ENCODE data around the gene ADGB.
"Not testable (repeated sequence)": the region's sequence is repeated elsewhere in the genome, so short reads cannot be mapped to it uniquely, and the experiment has no call there.

ADGB gene

DNA sequence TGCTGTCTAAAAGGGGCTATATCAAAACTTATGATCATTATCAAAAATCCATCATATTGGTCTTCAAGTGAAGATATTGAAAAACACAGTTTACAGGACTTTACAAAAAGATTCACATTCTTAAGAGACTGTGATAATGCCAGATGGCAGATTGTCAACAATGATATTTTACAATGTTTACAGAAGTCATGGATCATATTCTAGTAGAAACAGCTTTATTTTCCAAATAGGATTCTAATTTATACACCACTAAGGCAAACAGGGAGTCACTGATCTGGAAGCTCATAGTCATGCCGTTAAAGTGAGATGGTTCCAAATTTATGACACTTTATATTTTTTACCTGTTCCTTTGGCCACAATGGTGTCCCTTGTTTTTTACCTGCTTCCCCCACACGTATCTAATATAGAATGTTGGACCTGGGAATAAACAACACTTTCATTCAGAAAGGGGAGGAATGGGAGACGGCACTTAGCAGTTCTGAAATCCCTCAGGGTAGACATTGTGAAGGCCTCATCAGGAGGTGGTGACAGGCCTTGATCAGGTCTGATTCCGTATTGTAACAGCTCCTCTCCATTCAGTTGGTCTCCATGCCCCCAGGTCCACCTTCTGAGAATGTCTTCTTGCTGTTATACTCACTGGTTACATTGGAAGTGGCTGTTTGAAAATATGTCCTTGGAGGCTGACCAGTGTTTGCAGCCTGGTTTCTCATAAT lies 228.6 kb downstream of the ADGB start:
- no peak for DNase-seq

DNA sequence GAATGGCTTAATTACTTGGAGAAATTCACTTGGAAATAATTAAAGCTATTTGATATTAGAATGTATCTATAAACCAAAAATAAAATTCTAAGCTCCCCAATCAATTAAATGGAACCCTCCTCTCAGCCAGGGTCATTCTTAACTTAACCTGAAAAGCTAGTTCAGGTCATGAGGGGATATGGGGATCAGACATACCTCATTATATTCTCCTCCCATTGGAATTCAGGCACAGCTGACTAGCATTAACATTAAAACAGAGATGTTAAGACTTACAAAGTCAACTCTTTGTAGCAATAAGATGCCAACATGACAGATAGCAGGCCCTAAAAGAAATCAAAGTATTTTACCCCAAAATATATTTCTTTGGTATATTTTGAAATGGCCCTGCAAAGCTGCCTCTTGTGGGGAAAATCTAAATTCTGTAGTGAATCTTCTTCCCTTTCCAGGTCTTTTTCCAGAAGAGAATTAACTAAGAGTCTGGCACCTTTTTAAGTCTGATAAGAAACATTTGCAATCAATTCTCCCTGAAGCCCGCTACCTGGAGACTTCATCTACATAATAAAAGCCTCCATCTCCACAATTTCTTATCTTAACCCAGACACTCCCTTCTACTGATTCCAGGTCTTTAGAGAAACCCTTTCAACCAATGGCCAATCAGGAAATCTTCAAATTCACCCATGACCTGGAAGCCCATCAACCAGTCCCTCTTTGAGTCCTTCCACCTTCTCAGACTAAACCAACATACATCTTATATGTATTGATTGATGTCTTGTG lies 231.2 kb downstream of the ADGB start:
- no peak for DNase-seq

DNA sequence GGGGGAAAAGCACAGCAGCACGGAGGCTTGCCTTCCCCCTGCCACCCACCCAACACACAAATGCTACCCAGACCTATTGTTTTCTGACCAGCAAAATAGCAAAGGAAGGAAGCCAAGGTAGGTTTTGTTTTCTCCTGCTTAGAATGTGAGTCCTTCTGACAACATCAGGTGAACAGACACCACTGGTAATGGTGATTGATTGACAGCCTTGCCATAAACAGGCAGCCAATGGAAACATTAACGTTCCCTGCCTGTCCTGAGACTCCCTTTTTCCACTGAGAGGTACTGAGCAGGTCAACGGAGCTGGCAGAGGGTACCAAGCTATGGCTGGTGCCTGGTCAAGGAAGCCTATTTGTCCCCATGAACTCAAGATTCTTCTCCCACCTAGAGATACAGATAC lies 234.4 kb downstream of the ADGB start:
- DNase-seq: no peak

DNA sequence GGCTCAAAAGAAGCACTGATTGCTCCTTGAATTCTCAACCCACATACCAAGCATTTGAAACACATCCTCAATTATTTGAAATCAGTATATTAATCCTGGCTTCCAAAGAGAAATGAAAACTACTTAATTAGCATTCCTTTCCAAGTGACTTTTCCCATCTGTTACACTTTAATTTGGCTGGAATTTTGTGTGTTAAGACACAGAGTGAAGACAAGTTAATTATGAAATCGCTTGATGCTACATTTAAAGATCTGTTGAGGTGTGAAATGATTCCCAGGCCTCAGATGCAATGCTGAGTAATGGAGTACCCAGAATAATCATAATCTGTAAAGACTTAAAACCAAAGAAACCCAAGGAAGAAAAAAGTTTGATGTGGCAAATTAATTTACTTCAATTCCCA lies 241.4 kb downstream of the ADGB start:
- DNase-seq: no peak

DNA sequence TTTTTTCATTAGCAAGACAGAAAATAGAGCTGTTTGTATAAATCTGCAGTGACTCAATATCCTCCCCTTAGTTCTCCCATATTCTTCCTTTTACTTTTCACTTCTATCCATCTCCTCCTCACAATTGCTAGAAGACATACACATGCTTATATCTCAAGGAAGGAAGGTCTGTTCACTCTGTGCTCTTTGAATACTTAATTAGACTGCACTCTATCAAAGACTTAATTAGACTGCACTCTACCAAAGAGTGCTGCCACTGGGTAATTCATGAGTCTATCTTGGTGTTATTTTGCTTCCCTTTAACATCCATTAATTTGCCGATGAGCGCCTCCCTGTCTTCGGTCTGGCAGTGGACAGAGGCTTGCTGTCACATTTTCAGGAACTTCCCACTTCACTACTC lies 241.9 kb downstream of the ADGB start:
- DNase-seq: no peak

DNA sequence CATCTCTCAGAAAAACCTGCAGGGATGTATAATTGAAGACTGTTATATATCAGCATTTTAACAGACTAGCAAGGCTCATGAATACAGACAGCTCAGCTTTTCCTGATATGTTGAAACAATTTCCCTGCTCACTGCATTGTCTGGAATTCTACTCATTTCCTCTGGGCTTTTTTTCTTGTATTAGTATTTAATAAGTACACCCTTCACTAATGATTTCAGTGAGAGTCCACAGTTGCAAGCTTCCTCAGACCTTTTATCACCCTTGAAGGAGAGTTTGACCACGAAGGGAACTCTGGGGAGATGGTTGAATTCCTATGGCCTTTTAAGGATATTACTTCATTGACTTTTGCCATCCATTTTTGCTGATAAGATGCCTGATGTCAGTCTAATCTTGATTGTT lies 248.7 kb downstream of the ADGB start:
- DNase-seq: no peak

DNA sequence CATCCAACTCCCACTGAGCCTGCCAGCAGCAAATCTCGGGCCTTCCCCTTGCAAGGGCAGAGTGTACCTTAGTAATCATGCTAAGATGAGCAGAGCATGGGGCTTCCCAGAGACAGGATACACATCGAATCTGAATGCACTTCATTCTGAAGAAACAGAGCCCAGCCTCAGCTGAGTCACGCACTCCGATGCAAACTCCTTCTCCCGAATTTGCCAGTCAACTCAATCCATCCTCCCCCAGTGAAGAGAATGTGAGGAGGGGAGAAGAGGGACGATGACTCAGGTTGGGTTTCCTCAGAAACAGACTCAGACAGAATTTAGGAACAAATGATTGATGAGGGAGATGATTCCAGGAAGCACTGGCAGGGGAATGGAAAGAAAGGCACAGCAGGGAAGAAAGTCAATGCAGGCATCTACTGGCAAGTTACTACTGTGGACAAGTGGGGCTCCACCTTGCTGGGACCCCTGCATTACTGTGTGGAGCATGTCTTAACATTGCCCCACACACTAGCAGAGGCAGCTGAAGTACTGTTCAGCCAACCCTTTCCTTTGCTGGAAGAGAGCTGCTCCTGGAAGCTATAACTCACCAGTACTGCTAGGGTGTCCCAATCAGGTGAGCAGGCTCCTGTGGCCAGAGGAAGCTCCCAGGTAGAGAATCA lies 251.6 kb downstream of the ADGB start:
- DNase-seq: no peak

DNA sequence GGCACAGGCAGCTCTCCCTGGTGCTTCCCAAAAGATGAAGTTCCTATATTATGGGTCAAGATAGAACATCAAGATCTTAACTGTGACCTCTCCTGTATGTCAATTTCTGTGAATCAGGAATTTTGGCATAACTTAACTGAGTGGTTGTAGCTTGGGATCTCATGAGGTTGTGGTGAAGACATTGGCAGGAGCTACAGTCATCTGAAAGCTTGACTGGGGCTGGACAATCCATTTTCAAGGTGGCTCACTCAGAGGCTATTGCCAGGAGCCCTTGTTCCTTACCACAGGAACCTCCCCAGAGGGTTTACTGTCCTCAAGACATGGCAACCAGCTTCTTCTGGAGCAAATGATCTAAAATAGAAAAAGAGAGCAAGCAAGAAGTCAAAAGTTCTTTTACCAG lies 252.2 kb downstream of the ADGB start:
- no peak for DNase-seq

DNA sequence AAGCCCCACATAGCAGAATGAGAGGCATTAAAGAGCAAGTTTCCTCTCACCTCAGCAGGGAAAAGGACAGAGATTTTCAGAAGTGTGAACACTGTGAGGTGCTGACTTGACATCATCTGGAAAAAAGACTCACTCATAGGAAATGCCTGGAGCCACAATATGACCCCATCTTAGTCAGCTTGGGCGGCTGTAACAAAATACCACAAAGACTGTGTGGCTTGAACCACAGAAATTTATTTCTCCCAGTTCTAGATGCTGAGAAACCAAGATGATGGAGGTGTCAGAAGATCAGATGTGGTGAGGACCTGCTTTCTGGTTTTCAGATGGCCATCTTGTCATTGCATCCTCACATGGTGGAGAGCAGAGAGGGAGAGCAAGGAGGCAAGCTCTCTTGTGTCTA lies 253.1 kb downstream of the ADGB start:
- DNase-seq: no peak

DNA sequence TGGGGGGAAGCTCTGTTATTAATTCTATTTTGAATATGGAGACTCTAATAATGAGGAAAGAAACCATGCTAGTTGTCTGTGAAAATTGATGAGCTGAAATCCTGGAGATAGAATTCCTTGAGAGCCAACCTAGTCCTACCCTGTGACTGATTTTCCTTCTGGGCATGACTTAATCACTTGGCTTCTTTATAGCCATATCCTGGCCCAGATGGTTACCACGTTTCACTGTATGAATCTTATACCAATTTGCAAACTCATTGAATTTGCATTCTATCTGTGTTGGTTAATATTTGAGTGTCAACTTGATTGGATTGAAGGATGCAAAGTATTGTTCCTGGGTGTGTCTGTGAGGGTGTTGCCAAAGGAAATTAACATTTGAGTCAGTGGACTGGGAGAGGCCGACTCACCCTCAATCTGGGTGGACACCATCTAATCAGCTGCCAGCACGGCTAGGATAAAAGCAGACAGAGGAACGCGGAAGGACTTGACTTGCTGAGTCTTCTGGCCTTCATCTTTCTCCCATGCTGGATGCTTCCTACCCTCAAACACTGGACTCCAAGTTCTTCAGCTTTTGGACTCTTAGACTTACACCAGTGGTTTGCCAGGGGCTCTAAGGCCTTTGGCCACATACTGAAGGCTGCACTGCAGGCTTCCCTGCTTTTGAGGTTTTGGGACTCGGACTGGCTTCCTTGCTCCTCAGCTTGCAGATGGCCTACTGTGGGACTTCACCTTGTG lies 255.9 kb downstream of the ADGB start:
- DNase-seq: not testable (repeated sequence)

DNA sequence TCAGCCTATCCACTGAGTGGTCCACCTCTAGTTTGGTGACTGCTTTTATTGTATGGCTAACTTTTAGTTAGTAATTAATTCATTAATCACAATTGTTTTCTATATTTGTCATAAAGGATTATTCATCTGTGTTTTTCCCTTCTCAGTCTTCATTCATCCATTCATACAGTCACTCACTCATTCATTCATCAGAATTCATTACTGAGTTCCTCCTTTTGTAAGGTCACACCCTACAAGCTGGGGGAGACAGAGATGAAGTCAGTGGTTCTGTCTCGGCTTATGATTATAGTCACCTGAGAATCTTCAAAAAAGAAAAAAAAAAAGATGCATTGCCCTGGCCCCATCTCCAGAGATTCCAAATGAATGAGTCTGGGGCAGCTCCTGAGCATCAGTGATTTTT lies 257.1 kb downstream of the ADGB start:
- no peak for DNase-seq

DNA sequence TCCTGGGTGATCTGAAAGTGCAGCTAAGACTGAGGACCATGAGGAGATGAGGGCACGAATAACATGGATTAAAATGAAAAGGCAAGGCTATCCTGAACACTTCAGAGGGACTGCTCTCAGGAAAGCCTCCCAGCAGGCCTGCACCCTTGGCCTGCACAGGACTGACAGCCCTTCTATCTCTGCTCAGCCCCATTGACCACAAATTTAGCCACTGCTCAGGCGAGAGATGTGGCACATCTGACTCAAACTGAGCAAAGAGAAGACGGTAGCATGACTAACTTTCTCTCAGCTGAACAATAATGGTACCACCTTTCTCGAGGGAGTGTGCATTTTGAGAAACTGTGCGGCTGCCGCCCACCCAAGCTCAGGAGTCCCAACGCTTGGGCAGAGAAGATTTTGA lies 257.5 kb downstream of the ADGB start:
- no peak for DNase-seq

DNA sequence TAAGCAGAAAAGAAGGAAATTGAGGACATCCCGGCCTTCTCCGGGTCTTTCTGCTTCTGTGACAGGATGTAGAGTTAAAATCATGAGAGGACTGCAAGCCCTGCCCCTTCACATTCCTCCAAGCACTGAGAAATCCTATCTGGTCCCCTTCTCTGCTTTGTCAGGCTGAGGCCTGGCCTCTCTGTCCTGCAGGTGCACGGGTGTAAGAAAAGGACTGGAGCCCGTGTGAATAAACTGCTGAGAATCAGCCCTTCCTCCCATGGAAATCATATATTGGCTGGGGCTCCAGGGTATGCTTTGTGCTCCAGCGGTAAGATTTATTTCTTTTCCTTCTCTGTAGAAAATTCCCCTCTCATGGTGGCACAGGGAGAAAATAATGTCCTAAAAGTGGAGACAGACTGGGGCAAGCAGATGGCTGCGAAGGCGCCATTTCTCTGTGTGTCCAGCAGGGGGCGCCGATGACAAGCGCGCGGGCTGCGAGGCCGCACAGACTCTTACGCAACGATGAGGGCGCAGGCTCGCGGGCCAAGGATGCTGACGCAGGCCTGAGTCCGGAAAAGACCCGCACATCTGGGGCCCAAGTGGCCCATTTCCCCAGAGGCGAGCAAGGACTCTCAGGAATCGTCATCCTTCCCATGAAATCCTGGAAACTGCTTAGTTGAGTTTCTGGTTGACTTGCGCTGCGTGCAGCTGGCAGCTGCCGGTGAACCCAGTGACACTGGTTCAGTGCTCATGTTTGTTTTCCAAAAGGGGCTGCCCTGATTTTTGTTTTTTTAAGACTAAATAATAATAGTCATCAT lies 258.6 kb downstream of the ADGB start:
- peak; percentile 89 for DNase-seq

DNA sequence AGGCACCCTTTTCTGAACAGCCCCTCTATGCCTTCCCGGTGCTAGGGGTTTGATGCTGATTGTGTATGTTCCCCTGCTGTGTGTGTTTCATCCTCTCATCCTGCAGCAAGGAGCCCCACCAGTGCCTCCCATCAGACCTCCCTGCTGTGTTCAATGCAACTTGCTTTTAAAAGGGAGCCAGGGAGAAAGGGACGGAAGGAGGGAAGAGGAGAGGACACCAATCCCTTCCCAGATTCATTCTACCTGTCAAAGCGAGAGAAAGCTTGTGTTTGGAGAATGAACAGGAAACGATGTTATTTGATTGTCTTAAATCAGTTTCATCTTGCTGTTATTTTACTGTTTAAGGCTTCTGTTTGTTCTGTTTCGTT lies 259.2 kb downstream of the ADGB start:
- no peak for DNase-seq

DNA sequence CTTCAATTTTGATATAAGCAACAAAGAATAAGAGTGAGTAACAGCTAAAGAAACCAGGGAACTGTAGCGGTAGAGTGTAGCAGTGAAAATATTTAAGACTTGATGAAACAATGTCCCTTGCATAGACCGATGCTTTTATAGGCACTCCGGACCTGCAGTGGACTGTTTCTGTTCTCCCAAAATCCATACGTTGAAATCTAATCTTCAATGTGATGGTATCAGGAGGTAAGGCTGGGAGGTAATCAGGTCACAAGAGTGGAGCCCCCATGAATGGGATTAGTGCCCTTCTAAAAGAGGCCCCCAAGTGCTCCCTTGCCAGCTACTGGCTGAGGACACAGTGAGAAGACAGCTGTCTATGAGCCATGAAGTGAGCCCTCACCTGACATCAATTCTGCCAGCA lies 260.4 kb downstream of the ADGB start:
- no peak for DNase-seq

DNA sequence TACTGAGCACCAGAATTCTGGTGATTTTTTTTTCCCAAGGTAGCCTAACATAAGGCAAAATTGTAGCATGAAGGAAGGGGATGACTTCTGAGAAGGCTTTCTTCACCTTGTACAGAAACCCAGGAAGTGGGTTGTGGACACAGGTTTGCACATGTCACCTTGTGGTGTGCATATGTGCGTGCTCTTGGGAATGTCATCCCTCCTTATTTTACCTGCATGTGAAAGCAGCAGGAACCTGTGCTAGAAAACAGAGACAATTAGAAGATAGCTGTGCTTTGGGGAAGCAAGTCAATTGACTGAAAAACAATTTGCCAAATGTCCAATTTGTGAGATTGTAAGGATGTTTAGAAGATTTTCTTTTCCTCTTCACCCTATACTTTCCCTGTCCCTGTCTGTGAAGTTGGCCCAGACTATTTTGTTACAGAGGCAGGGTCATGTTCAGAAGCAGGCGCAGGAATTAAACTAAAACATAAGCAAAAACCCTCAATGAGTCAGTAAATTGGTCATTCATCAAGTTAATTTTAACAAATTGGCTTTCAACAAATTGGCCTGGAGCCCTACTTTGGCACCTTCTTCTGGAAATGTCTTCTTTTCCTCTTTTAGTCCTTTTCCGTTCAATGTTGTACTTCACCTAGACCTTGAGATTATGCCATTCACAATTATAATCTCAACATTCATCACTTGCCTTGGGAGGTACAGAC lies 261.2 kb downstream of the ADGB start:
- DNase-seq: no peak

DNA sequence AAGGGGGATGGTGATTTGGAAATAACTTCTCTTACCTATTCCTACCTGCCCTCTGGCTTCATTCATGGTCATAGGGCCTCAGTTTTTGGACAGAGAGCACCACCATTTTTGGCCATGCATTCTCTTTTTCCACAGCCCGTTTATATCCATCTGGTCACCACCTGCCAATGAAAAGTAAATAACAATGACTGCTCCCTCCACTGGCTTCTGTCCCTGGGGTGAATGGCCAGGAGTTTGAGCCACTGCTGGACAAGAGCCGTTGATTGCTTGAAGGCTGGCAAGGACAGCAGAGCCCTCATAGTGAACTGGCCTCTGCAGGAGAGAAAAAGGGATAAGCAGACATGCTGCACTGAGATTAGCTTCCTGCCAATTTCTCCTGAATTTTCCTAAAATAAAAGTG lies 261.8 kb downstream of the ADGB start:
- no peak for DNase-seq

DNA sequence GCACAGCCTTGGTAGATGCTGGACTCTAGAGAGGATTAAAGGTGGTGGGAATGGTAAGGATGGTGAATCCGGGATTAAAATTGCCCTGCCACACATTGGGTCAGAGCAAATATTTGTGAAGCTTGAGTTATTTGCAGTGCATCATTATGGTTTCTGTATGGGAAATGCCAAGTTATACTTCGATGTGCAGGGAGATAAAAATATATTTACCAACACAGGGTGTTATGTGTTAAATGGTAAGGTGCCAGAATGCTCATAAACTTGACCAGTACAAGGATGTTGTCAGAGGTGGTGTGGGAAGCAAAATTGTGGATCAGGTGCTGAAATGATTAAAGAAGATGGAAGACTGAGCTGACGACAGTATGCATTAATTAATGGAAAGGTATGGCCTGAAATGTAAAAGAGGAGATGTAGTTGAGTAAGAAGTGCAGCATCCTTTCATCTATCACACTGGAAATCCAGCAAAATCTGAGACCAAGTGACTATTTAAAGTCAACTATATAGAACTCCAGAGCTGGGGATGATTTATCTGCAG lies 262.3 kb downstream of the ADGB start:
- no peak for DNase-seq

DNA sequence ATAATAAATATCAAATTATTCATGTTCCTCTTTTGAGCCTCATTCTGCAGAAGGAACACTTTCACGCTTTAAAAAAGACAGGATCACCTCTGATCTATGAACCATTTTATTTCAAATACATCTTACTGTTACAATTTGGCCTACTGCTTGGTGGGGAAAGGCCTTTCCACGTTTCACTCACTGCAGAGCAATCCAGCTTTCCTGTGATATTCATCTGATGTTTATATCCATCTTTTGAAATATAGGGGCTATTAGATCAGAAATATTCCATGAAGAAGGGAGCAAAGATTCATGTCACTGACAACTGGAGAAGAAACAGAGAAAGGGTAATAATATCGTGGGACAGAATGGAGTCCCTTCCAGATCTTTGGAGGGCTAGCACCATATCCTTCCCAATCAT lies 262.9 kb downstream of the ADGB start:
- no peak for DNase-seq

DNA sequence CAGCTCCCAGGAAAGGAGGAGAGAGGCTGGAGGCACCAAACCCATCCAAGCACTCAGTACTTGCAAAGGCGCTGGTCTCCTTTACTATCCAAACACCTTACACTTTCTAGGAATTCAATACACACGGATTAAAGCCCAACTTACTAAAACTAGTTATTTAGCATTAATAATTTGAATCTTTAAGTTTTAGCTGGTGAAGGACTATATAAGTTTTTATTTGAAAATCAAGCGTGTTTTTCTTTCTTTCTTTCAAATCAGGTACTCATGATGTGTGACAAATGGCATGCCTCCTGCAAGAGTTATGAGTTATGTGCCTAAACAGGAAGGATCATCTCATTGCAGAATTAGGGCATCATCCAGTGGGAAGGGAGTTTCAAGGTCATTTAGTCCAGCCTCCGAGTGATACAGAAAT lies 263.7 kb downstream of the ADGB start:
- no peak for DNase-seq

DNA sequence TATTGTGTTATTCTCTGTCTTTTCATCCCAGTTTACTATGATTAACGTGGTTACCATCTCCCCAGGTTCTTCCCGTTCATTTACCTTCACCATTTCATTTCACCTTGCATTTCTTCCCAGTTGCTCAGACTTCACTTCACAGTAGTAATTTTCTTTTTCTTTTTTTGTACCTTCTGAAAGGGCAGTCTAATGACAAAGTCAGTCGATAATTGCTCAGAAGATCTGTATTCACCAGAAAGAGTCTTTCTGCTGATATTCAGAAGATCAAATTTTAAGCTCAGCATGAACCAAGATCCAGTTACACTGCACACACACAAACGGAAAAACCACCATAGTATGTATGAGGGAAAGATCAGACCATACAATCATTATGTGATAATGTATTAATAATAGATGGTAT lies 265.5 kb downstream of the ADGB start:
- DNase-seq: no peak

DNA sequence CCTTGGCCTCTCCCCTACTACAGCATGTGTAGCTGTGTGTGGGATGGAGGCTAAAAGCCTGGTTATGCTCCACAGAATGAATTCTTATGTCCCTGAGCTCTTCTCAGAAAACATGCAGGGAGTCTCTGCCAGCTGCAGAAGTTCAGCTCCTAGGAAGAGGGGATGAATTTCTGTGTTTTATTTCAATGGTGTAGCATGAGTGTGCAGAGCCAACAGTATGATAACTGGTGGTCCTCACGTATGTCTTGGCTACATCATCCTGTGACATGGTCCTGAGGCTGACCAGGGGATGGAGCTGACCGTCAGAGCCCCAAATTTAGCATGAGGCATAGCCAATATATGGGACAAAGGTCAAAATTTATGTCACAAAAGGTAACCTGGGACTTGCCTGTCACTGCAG lies 266.1 kb downstream of the ADGB start:
- DNase-seq: no peak

All from activated effector memory CD4-positive, alpha-beta T cell treated with anti-CD3 and anti-CD28 coated beads, Interleukin-2, amount 50 U/mL, for 16 hours (primary cell).